PFSK-1 (cell line): ENCODE measurements around the gene PRKAG2.
A peak's percentile ranks its signal among the peaks of the same experiment; 100 is the strongest.

Experiments used
- FOXP2 ChIP-seq: optimal IDR thresholded peaks from 2 replicates; pipeline ENCODE3; 2011; ENCODE audit warnings: borderline replicate concordance, control low read depth, inconsistent platforms; ENCODE audit not compliant: insufficient read depth; ENCODE audit errors: extremely low read length, extremely low read depth
- POLR2AphosphoS5 ChIP-seq: IDR thresholded peaks from 2 replicates; pipeline ENCODE4 v1.6.1; 2012; ENCODE audit warnings: low read depth, mild to moderate bottlenecking, control low read depth, low read length, moderate library complexity
- SIN3A ChIP-seq: IDR thresholded peaks from 2 replicates; pipeline ENCODE4 v1.6.1; 2012; ENCODE audit warnings: mild to moderate bottlenecking, low read length, moderate library complexity, borderline replicate concordance; ENCODE audit not compliant: insufficient read depth
- TAF1 ChIP-seq: IDR thresholded peaks from 2 replicates; pipeline ENCODE4 v1.6.1; 2012; ENCODE audit warnings: low read length, control low read depth, borderline replicate concordance; ENCODE audit not compliant: insufficient read depth
- TF ChIP-seq, protein P1 (sequence below), 2 experiments: IDR thresholded peaks; 2 replicates each; pipeline versions ENCODE4 v1.6.1 to v1.8.0; 2011 to 2012; ENCODE audit warnings: low read depth in 2 of 2, low read length in 2 of 2, control low read depth in 1 of 2, inconsistent platforms in 1 of 2, mild to moderate bottlenecking in 1 of 2, moderate library complexity in 1 of 2; ENCODE audit not compliant: insufficient read depth in 1 of 2

Gene PRKAG2

DNA sequence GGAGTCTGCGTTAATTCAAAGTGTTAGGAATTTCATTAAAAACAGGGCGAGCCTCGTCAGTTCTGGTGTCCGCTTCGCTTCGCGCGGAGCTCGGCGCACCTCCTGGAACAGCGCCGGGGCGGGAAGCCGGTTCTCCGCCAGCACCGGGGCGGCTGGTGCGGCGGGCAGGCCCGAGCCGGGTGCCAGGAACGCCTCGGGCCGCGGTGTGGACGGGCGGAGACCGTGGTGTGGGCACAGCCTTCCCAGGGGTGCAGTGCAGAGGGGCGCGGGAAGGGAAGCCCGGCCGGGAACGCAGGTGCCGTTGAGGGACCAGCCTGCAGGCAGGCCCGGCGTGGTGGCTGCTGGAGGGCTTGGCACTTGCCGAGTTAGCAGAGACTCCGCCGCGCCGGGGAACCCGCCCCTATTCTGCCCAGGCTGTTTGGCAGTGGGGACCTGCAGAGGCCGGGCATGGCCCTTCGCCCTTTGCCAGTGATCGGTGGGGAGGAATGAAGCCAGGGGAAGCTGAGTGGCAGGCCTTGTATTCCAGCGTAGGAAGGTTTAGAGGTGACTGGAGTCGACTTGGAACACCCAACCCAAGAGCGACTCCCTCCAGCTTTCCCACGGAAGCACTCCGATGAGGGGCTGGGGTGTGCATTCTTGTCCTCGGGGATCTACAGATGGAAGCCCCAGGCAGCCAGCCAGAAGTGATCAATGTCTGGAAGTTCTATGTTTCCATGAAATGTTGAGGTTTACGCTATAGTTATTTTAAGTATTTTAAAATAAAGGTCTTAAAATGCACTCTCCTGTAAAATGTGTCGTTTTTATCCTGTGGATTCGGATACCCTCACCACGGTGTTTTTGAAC is 356.3 kb downstream of the PRKAG2 start:
- TF ChIP-seq FOXP2 (no peak), SIN3A (no peak), TAF1 (no peak), POLR2AphosphoS5 (no peak)
- TF ChIP-seq, protein P1, sequence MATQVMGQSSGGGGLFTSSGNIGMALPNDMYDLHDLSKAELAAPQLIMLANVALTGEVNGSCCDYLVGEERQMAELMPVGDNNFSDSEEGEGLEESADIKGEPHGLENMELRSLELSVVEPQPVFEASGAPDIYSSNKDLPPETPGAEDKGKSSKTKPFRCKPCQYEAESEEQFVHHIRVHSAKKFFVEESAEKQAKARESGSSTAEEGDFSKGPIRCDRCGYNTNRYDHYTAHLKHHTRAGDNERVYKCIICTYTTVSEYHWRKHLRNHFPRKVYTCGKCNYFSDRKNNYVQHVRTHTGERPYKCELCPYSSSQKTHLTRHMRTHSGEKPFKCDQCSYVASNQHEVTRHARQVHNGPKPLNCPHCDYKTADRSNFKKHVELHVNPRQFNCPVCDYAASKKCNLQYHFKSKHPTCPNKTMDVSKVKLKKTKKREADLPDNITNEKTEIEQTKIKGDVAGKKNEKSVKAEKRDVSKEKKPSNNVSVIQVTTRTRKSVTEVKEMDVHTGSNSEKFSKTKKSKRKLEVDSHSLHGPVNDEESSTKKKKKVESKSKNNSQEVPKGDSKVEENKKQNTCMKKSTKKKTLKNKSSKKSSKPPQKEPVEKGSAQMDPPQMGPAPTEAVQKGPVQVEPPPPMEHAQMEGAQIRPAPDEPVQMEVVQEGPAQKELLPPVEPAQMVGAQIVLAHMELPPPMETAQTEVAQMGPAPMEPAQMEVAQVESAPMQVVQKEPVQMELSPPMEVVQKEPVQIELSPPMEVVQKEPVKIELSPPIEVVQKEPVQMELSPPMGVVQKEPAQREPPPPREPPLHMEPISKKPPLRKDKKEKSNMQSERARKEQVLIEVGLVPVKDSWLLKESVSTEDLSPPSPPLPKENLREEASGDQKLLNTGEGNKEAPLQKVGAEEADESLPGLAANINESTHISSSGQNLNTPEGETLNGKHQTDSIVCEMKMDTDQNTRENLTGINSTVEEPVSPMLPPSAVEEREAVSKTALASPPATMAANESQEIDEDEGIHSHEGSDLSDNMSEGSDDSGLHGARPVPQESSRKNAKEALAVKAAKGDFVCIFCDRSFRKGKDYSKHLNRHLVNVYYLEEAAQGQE (IDR thresholded peaks at IDR 0.05; ENCODE audit: insufficient read depth in 1 of 2, low read depth in 2 of 2, low read length in 2 of 2), result no peak

DNA sequence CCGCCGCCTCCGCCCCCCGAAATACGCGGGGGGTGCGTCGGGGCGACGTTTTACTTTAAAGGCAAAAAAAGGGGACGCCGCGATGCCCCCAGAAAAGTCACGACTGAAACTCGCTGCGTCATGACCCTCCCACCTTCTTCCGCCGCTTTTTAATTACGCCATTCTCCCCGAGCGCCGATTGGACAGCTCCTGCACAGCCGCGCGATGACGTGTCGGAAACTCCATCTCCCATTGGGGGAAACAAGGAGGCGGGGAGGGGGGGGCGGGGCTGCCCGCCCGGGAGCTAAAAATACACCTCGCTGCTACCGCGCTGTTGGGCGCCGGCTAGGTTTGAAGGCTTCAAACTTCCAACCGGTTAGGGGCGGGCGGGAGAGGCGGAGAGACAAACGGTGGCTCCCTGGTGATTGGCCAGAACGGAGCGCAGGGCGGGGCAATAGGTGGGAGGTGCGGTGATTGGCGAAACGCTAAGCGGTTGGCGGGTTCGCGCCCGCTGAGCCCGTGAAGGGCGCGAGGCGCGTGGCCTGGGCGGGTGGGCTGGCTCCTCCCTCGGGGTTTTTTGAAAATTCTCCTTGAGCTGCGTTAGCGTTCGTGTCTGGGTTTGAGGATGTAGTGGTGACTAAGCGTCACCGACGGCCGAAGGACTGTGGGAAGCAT is 357.0 kb downstream of the PRKAG2 start, which contains the start of gene RHEB:
Gene RHEB (minus strand): TSS at position 131 of the 654 bp plus-strand sequence. CDS start 384 bp downstream, outside the sequence.
- no peak for TF ChIP-seq FOXP2
- 0 out of 2 replicates have a peak, but pooled peaks have one; percentile 20 for TF ChIP-seq POLR2AphosphoS5
- no peak for TF ChIP-seq TAF1
- TF ChIP-seq, protein P1 (IDR thresholded peaks at IDR 0.05; ENCODE audit: insufficient read depth in 1 of 2, low read depth in 2 of 2, low read length in 2 of 2), result no peak
- 0 out of 2 replicates have a peak, but pooled peaks have one; percentile 7 for TF ChIP-seq SIN3A

DNA sequence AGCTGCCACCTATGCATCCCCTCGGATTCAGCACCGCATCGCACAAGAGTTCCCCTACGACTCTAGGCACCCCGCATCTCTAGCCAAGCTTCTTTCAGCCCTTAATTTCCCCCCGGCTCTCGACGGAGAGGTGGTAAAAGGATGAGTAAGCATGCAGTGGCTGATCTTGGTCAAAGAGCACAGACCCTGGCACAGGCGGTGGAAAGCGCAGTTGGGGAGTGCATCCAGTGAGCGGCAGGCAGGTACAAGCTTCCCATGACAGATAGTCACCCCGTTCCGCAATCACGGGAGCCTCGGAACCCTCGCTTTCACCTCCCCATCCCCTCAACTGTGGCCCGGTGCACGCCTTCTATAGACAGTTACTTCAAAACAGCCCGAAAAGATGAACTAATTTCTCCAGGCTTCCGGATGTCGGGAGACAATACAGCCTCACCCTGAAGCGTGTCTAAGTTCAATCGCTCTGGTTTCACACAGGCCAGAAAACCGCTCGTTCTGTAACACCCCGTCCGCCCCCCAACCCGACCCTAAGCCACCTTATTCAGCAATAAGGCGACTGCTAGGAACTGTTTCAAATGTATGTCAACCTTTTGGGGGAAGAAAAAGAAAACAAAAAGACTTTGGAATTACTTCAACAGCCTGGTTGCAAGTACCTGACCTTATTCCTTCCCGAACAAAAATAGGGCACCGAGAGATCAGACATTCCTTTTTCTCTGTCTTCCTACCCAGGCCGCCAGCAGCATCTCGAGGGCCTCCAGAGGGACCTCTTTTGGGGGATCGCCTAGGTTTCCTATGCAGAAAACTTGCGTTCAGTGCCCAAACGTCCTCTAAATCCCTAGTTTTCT is 358.6 kb downstream of the PRKAG2 start:
- TF ChIP-seq SIN3A, result 0 out of 2 replicates have a peak, but pooled peaks have one; percentile 3
- TF ChIP-seq, protein P1 (IDR thresholded peaks at IDR 0.05; ENCODE audit: insufficient read depth in 1 of 2, low read depth in 2 of 2, low read length in 2 of 2), result no peak

DNA sequence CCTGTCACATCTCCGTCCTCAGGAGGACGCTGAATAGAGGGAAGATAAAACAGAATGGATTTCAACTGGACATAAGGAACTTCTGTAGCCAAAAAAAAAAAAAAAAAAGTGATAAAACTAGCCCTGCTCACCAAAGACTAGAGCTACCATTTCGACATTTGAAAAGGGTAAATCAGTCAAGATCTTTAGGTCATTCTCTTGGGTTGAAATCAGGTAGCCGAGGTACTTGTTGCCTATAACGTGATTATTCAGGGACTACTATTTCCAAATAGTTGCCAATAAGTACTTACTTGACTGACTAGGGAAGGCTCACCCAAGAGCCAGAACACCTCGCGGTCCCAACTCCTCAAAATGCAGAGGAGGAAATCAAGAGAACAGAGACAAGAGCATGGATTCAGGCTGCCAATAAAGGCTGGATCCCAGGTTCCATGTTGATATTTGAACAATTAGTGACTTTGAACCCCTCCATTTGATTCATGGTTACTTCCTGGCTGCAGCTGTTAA is 359.3 kb downstream of the PRKAG2 start:
- TF ChIP-seq SIN3A, result no peak
- TF ChIP-seq TAF1, result no peak
- TF ChIP-seq POLR2AphosphoS5, result no peak
- TF ChIP-seq FOXP2, result no peak
- TF ChIP-seq, protein P1 (IDR thresholded peaks at IDR 0.05; ENCODE audit: insufficient read depth in 1 of 2, low read depth in 2 of 2, low read length in 2 of 2), result no peak
